HCT116 (cell line): ENCODE measurements around the gene WTAP.

Experiments used
- EZH2 ChIP-seq: fragments of 200-600 bp; sonication (generic); IDR thresholded peaks from 2 replicates; pipeline ENCODE4 v1.6.1; 2017; ENCODE audit warnings: antibody characterized with exemption, mixed run types
- POLR2A ChIP-seq: IDR thresholded peaks from 2 replicates; pipeline ENCODE4 v1.7.0; 2011; ENCODE audit warnings: borderline replicate concordance; ENCODE audit not compliant: insufficient read depth, insufficient read length; ENCODE audit errors: extremely low read depth

- TF ChIP-seq POLR2A (no peak), EZH2 (no peak)
Measured at GRCh38 chr6:159754959-159755914, 27.9 kb downstream of the WTAP start.
